ENCODE results near the gene GABRR1.

DNA sequence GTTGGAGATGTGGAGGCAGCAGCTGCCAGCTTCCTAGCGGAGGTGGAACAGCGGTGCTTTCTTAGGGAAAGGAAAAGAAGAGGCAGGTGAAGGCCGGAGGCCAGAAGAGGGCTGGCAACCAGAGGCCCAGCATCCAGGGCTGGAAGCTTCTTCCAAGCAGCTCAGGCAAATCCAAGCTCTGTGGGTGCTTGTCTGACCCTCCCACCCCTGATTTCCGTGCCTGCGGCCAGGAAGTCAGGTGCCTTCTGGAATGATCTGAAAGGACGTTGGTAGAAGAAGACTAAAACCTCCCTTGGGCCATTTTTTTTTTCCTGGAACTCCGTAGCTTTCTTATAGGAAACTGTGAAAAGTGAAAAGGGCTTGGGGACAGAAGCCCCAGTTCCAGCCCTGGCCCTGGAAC, 33.1 kb upstream of the GABRR1 start:
- TF ChIP-seq, protein P1, sequence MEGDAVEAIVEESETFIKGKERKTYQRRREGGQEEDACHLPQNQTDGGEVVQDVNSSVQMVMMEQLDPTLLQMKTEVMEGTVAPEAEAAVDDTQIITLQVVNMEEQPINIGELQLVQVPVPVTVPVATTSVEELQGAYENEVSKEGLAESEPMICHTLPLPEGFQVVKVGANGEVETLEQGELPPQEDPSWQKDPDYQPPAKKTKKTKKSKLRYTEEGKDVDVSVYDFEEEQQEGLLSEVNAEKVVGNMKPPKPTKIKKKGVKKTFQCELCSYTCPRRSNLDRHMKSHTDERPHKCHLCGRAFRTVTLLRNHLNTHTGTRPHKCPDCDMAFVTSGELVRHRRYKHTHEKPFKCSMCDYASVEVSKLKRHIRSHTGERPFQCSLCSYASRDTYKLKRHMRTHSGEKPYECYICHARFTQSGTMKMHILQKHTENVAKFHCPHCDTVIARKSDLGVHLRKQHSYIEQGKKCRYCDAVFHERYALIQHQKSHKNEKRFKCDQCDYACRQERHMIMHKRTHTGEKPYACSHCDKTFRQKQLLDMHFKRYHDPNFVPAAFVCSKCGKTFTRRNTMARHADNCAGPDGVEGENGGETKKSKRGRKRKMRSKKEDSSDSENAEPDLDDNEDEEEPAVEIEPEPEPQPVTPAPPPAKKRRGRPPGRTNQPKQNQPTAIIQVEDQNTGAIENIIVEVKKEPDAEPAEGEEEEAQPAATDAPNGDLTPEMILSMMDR (IDR thresholded peaks at IDR 0.05 in 8 of 11, conservative IDR thresholded peaks at IDR 0.05 in 3 of 11), result no peak
- no peak for TF ChIP-seq POLR2AphosphoS5 (IDR thresholded peaks at IDR 0.05)
